HCT116 (cell line): ENCODE data around the gene RILPL2. TPM values are rescaled to one million over a fixed set of nuclear protein-coding genes. Genes with fewer than 3 reads are reported as not detected.

ENCODE experiments used
- ATAC-seq: fragments of 200-7000 bp; cut with Tn5 transposase; 2 replicates; pipeline ENCODE4 v1.9.1; 2020; ENCODE audit warnings: mild to moderate bottlenecking, moderate library complexity
- BruUV-seq: library from RNA; stranded (reverse); fragments of 400-500 nt; replicated peaks from 2 replicates; lab custom pipeline; 2021; lab: Mats Ljungman, UMichigan
- CTCF ChIA-PET: fragments of 300-600 bp; sonication (Branson Sonifier 250); formaldehyde crosslinking; loops from one replicate; lab custom pipeline; 2021; ENCODE audit warnings: antibody characterized with exemption; lab: Charles Lee
- POLR2A ChIA-PET: fragments of 300-600, 350-600 bp; sonication (Branson Sonifier 250); formaldehyde crosslinking; loops from one replicate; lab custom pipeline; 2021; ENCODE audit warnings: antibody characterized with exemption; lab: Charles Lee
- RAD21 ChIA-PET, 2 experiments: fragments of 300-600 bp; sonication (Branson Sonifier 250); formaldehyde crosslinking; loops; one replicate each; lab custom pipeline; 2023; ENCODE audit warnings: low total read pairs in 2 of 2; ENCODE audit not compliant: uncharacterized antibody in 2 of 2, unreplicated experiment in 2 of 2, low non-redundant PET in 1 of 2; lab: Charles Lee
- DNase-seq: peaks from one replicate; pipeline ENCODE4 v3.0.0-alpha.2; 2010; ENCODE audit warnings: low read depth, low spot score
- H2AFZ ChIP-seq: fragments of 200-600 bp; shearing (Covaris generic), sonication (generic); 2 replicates; pipeline ENCODE4 v1.6.1; 2017; ENCODE audit warnings: low read depth, mixed run types, mixed read lengths, antibody characterized with exemption, low read length; ENCODE audit not compliant: poor library complexity, severe bottlenecking
- H3K27ac ChIP-seq: 2 replicates; pipeline ENCODE4 v1.5.1; 2012; ENCODE audit warnings: low read depth, low read length
- H3K27me3 ChIP-seq: fragments of 200-600 bp; sonication (generic); 2 replicates; pipeline ENCODE4 v1.6.1; 2016; ENCODE audit warnings: mixed run types, low read length, mixed read lengths; ENCODE audit not compliant: insufficient read depth
- H3K36me3 ChIP-seq, 2 experiments: fragments of 200-500 bp in 1 of 2; fragments of 200-600 bp in 1 of 2; sonication (Bioruptor generic) in 1 of 2; sonication (generic) in 1 of 2; 2 replicates each; pipeline versions ENCODE4 v1.5.1 to v1.6.1; 2014 to 2016; ENCODE audit warnings: low read length in 2 of 2, inconsistent platforms in 1 of 2, mixed read lengths in 1 of 2, mixed run types in 1 of 2; ENCODE audit not compliant: insufficient read depth in 2 of 2, control insufficient read depth in 1 of 2
- H3K4me1 ChIP-seq, 2 experiments: fragments of 200-600 bp in 1 of 2; sonication (generic) in 1 of 2; 2 replicates each; pipeline versions ENCODE4 v1.5.1 to v1.6.1; 2012 to 2017; ENCODE audit warnings: low read length in 2 of 2, inconsistent platforms in 1 of 2, mild to moderate bottlenecking in 1 of 2, mixed read lengths in 1 of 2, mixed run types in 1 of 2, moderate library complexity in 1 of 2; ENCODE audit not compliant: insufficient read depth in 2 of 2, control insufficient read depth in 1 of 2
- H3K4me2 ChIP-seq: fragments of 200-600 bp; sonication (generic); 2 replicates; pipeline ENCODE4 v1.6.1; 2017; ENCODE audit warnings: mixed run types, low read length, mixed read lengths
- H3K4me3 ChIP-seq, 2 experiments: fragments of 200-600 bp in 1 of 2; sonication (generic) in 1 of 2; replicated peaks in 1 of 2; 2 replicates each; pipeline ENCODE4 v1.5.1; 2011 to 2016; ENCODE audit warnings: low read length in 2 of 2, control low read depth in 1 of 2, low read depth in 1 of 2, mild to moderate bottlenecking in 1 of 2, mixed read lengths in 1 of 2, mixed run types in 1 of 2
- H3K79me2 ChIP-seq: fragments of 200-600 bp; sonication (generic); 2 replicates; pipeline ENCODE4 v1.6.1; 2017; ENCODE audit warnings: mild to moderate bottlenecking, mixed run types, low read length, moderate library complexity, mixed read lengths; ENCODE audit not compliant: insufficient read depth
- H3K9ac ChIP-seq: fragments of 200-600 bp; sonication (generic); 2 replicates; pipeline ENCODE4 v1.6.1; 2016; ENCODE audit warnings: low read length, mixed read lengths
- H3K9me2 ChIP-seq: fragments of 200-600 bp; sonication (generic), shearing (Covaris generic); 2 replicates; pipeline ENCODE4 v1.6.1; 2017; ENCODE audit warnings: mixed run types, mild to moderate bottlenecking, moderate library complexity; ENCODE audit not compliant: insufficient read depth
- H3K9me3 ChIP-seq, 2 experiments: fragments of 200-500 bp in 1 of 2; fragments of 200-600 bp in 1 of 2; sonication (Bioruptor generic) in 1 of 2; sonication (generic) in 1 of 2; 2 replicates each; pipeline ENCODE4 v1.6.1; 2014 to 2017; ENCODE audit warnings: low read length in 2 of 2, mixed read lengths in 2 of 2, inconsistent platforms in 1 of 2, low read depth in 1 of 2, mild to moderate bottlenecking in 1 of 2, mixed run types in 1 of 2, moderate library complexity in 1 of 2; ENCODE audit not compliant: control insufficient read depth in 1 of 2, insufficient read depth in 1 of 2
- H4K20me1 ChIP-seq: fragments of 200-600 bp; sonication (generic), shearing (Covaris generic); 2 replicates; pipeline ENCODE4 v1.6.1; 2017; ENCODE audit warnings: mixed run types, mild to moderate bottlenecking, moderate library complexity; ENCODE audit not compliant: insufficient read depth
- EGR1 ChIP-seq: IDR thresholded peaks from 2 replicates; pipeline ENCODE4 v1.6.1; 2012; ENCODE audit warnings: low read depth
- ELF1 ChIP-seq: IDR thresholded peaks from 2 replicates; pipeline ENCODE4 v1.6.1; 2012; ENCODE audit warnings: low read depth, borderline replicate concordance
- EZH2phosphoT487 ChIP-seq: fragments of 200-600 bp; IDR thresholded peaks from 2 replicates; pipeline ENCODE4 v1.6.1; 2018; ENCODE audit warnings: antibody characterized with exemption, borderline replicate concordance
- FOSL1 ChIP-seq: IDR thresholded peaks from 2 replicates; pipeline ENCODE4 v1.6.1; 2012; ENCODE audit warnings: low read depth
- POLR2AphosphoS5 ChIP-seq: IDR thresholded peaks from 2 replicates; pipeline ENCODE4 v1.6.1; 2011; ENCODE audit warnings: mild to moderate bottlenecking, low read depth, low read length, moderate library complexity
- RAD21 ChIP-seq: IDR thresholded peaks from 2 replicates; pipeline ENCODE4 v1.6.1; 2012; ENCODE audit warnings: low read depth, mild to moderate bottlenecking
- REST ChIP-seq: IDR thresholded peaks from 2 replicates; pipeline ENCODE4 v1.6.1; 2012; ENCODE audit warnings: low read depth
- TCF7L2 ChIP-seq: IDR thresholded peaks from 2 replicates; pipeline ENCODE4 v1.7.0; 2011; ENCODE audit warnings: borderline replicate concordance, inconsistent platforms; ENCODE audit not compliant: insufficient read depth, insufficient read length; ENCODE audit errors: extremely low read depth
- YY1 ChIP-seq: IDR thresholded peaks from 2 replicates; pipeline ENCODE4 v1.6.1; 2011; ENCODE audit warnings: low read length, low read depth, moderate library complexity, mild to moderate bottlenecking; ENCODE audit not compliant: insufficient replicate concordance; ENCODE audit errors: extremely low read depth
- ZFX ChIP-seq: fragments of 450-650 bp; IDR thresholded peaks from 2 replicates; pipeline ENCODE4 v1.6.1; 2017
- intact Hi-C: fragments of 100-400 bp; cut with micrococcal nuclease; formaldehyde crosslinking; loops from 2 replicates; pipeline ENCODE4 v1.10.0; 2022
- total RNA-seq: library from RNA; stranded (reverse); gene quantifications from one replicate; pipeline ENCODE4 v1.2.1, GENCODE V29; 2021; ENCODE audit not compliant: unreplicated experiment
- TF ChIP-seq, protein P1 (sequence below): IDR thresholded peaks from 2 replicates; pipeline ENCODE4 v1.6.1; 2011; ENCODE audit warnings: mild to moderate bottlenecking, low read length, moderate library complexity; ENCODE audit not compliant: insufficient replicate concordance; ENCODE audit errors: extremely low read depth
- TF ChIP-seq, protein P2 (sequence below): IDR thresholded peaks from 2 replicates; pipeline ENCODE4 v1.6.1; 2012
- TF ChIP-seq, protein P3 (sequence below): IDR thresholded peaks from 2 replicates; pipeline ENCODE4 v1.6.1; 2012

RILPL2 gene
- total RNA-seq, 1 experiment from 2014 or later: 2.3 TPM

- no TSS peak for BruUV-seq
- Histone ChIP-seq H4K20me1 (no peaks in the 10 kb centered on the region), H3K4me2 (no peak overlapping the region), H3K9me2 (no peaks in the 10 kb centered on the region), H2AFZ (no peak overlapping the region), H3K9me3 (no peaks in the 10 kb centered on the region), H3K4me1 (peaks cover 0 to 4% of the 10 kb centered on the region in 2 experiments; a peak in 1 of 4 replicates), H3K9ac (no peak overlapping the region), H3K27ac (no peak overlapping the region), H3K36me3 (no peaks in the 10 kb centered on the region), H3K79me2 (no peaks in the 10 kb centered on the region), H3K27me3 (no peaks in the 10 kb centered on the region), H3K4me3 (no peak overlapping the region)
- DNase-seq (no peak), ATAC-seq (peak; percentile 26; the same call in 1 of the 2 replicates)
- intact Hi-C loops: no loop called here
- ChIA-PET POLR2A (no interaction called here), RAD21 (no interaction called here), CTCF (no interaction called here)
- TF ChIP-seq ELF1 (no peak), POLR2AphosphoS5 (no peak), EGR1 (no peak), EZH2phosphoT487 (no peak), ZFX (no peak), FOSL1 (no peak), RAD21 (no peak), TCF7L2 (no peak), YY1 (no peak), REST (no peak)
- TF ChIP-seq, protein P1, sequence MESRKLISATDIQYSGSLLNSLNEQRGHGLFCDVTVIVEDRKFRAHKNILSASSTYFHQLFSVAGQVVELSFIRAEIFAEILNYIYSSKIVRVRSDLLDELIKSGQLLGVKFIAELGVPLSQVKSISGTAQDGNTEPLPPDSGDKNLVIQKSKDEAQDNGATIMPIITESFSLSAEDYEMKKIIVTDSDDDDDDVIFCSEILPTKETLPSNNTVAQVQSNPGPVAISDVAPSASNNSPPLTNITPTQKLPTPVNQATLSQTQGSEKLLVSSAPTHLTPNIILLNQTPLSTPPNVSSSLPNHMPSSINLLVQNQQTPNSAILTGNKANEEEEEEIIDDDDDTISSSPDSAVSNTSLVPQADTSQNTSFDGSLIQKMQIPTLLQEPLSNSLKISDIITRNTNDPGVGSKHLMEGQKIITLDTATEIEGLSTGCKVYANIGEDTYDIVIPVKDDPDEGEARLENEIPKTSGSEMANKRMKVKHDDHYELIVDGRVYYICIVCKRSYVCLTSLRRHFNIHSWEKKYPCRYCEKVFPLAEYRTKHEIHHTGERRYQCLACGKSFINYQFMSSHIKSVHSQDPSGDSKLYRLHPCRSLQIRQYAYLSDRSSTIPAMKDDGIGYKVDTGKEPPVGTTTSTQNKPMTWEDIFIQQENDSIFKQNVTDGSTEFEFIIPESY: no peak
- TF ChIP-seq, protein P2, sequence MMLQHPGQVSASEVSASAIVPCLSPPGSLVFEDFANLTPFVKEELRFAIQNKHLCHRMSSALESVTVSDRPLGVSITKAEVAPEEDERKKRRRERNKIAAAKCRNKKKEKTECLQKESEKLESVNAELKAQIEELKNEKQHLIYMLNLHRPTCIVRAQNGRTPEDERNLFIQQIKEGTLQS: no peak
- TF ChIP-seq, protein P3, sequence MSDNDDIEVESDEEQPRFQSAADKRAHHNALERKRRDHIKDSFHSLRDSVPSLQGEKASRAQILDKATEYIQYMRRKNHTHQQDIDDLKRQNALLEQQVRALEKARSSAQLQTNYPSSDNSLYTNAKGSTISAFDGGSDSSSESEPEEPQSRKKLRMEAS: no peak
These were observed 12.8 kb upstream of the RILPL2 start for GRCh38 chr12:123449249-123449733.
